Gastrocnemius medialis (tissue), 4 donors: ENCODE results near the gene FLG2. TPM values are rescaled to one million over a fixed set of nuclear protein-coding genes. Genes with fewer than 3 reads are reported as not detected.

Source experiments
- ATAC-seq, 2 donors: fragments of 150-250 bp; one replicate each; pipeline ENCODE4 v1.9.1; 2016
- DNase-seq, 2 donors: peaks; one replicate each; pipeline ENCODE4 v3.0.0-alpha.2; 2019
- H3K27ac ChIP-seq, 4 donors: fragments of 200-600 bp; sonication (generic); 1 replicate in 1 of 4; 2 replicates in 3 of 4; pipeline ENCODE4 v1.5.1; 2016 to 2018; ENCODE audit warnings: mild to moderate bottlenecking in 2 of 4, moderate library complexity in 1 of 4
- H3K27me3 ChIP-seq, 3 donors: fragments of 200-600 bp; sonication (generic) in 2 of 3; 1 replicate in 1 of 3; 2 replicates in 2 of 3; pipeline versions ENCODE4 v1.5.1 to v1.6.0; 2016 to 2019; ENCODE audit warnings: mild to moderate bottlenecking in 1 of 3, moderate library complexity in 1 of 3
- H3K36me3 ChIP-seq, 2 donors: fragments of 200-600 bp; sonication (generic) in 1 of 2; one replicate each; pipeline ENCODE4 v1.5.1; 2017 to 2018
- H3K4me1 ChIP-seq, 2 donors: fragments of 200-600 bp; sonication (generic) in 1 of 2; one replicate each; pipeline ENCODE4 v1.5.1; 2016 to 2017; ENCODE audit warnings: mild to moderate bottlenecking in 2 of 2
- H3K4me3 ChIP-seq, 4 donors: fragments of 200-600 bp; sonication (generic) in 3 of 4; 1 replicate in 1 of 4; 2 replicates in 3 of 4; pipeline ENCODE4 v1.5.1; 2016 to 2019; ENCODE audit warnings: mild to moderate bottlenecking in 2 of 4
- H3K9me3 ChIP-seq, 3 donors: fragments of 200-600 bp; sonication (generic) in 2 of 3; 1 replicate in 1 of 3; 2 replicates in 2 of 3; pipeline ENCODE4 v1.5.1; 2016 to 2019
- CTCF ChIP-seq, 5 experiments: fragments of 450-650 bp in 3 of 5; fragments of 200-600 bp in 2 of 5; sonication (generic) in 2 of 5; IDR thresholded peaks in 4 of 5; conservative IDR thresholded peaks in 1 of 5; 1 replicate in 4 of 5; 2 replicates in 1 of 5; pipeline ENCODE4 v1.5.1; 2016 to 2019; ENCODE audit warnings: antibody characterized with exemption in 5 of 5, mild to moderate bottlenecking in 3 of 5, moderate library complexity in 3 of 5
- POLR2A ChIP-seq, 2 donors: fragments of 450-650 bp; IDR thresholded peaks; one replicate each; pipeline ENCODE4 v1.6.1; 2017; ENCODE audit warnings: antibody characterized with exemption in 2 of 2, mild to moderate bottlenecking in 2 of 2, moderate library complexity in 2 of 2
- in situ Hi-C, 4 donors: fragments of 200-750 bp; cut with MboI; loops; one replicate each; pipeline versions ENCODE4 v1.15.0 to v1.8.0; 2017; ENCODE audit warnings: low sequenced_read_pairs in 4 of 4
- intact Hi-C: fragments of 100-400 bp; cut with DNase I; formaldehyde crosslinking; loops from one replicate; pipeline ENCODE4 v1.15.1; 2023; ENCODE audit warnings: low total_unique reads
- total RNA-seq, 4 donors: library from RNA; depleted of rRNA; stranded (reverse); fragments of >200 nt; gene quantifications; one replicate each; pipeline versions ENCODE4 v1.1.0 to v1.2.3, GENCODE V29; 2016

Gene FLG2
- total RNA-seq, 4 donors from 2014 or later: not detected

GRCh38 chr1:152349611-152350010 lies 10.2 kb downstream of the FLG2 start:
- TF ChIP-seq POLR2A (IDR thresholded peaks at IDR 0.05): no peak
- TF ChIP-seq CTCF (IDR thresholded peaks at IDR 0.05 in 4 of 5, conservative IDR thresholded peaks at IDR 0.05 in 1 of 5): no peak
- in situ Hi-C loops (no loop called here), intact Hi-C loops (loop anchor here (10.0 kb wide), 1 partner anchor 295 kb away; no protein-coding TSS in a partner anchor)
- Histone ChIP-seq H3K9me3 (no peaks in the 10 kb centered on the region), H3K36me3 (no peaks in the 10 kb centered on the region), H3K27ac (no peak overlapping the region), H3K27me3 (no peaks in the 10 kb centered on the region), H3K4me3 (no peak overlapping the region), H3K4me1 (no peaks in the 10 kb centered on the region)
- DNase-seq (no peak), ATAC-seq (no peak)

GRCh38 chr1:152348447-152348846 lies 11.4 kb downstream of the FLG2 start:
- in situ Hi-C loops: no loop called here
- Histone ChIP-seq H3K27me3 (no peaks in the 10 kb centered on the region), H3K9me3 (no peaks in the 10 kb centered on the region), H3K36me3 (no peaks in the 10 kb centered on the region), H3K4me3 (no peak overlapping the region), H3K27ac (no peak overlapping the region), H3K4me1 (no peaks in the 10 kb centered on the region)
- intact Hi-C loops: loop anchor here (10.0 kb wide), 1 partner anchor 294 kb away; no protein-coding TSS in a partner anchor
- TF ChIP-seq CTCF (IDR thresholded peaks at IDR 0.05 in 4 of 5, conservative IDR thresholded peaks at IDR 0.05 in 1 of 5) (no peak), POLR2A (IDR thresholded peaks at IDR 0.05) (no peak)
- ATAC-seq: no peak
- DNase-seq: no peak

- Histone ChIP-seq H3K27ac (no peak overlapping the region), H3K27me3 (no peaks in the 10 kb centered on the region), H3K9me3 (no peaks in the 10 kb centered on the region), H3K36me3 (no peaks in the 10 kb centered on the region), H3K4me1 (no peaks in the 10 kb centered on the region), H3K4me3 (no peak overlapping the region)
- ATAC-seq (no peak), DNase-seq (no peak)
- in situ Hi-C loops (no loop called here), intact Hi-C loops (loop anchor here (10.0 kb wide), 1 partner anchor 292 kb away; no protein-coding TSS in a partner anchor)
- peak in 4 of 5 experiments; percentile 10 to 54 (median 46) for TF ChIP-seq CTCF (IDR thresholded peaks at IDR 0.05 in 4 of 5, conservative IDR thresholded peaks at IDR 0.05 in 1 of 5)
- no peak for TF ChIP-seq POLR2A (IDR thresholded peaks at IDR 0.05)
Measured at GRCh38 chr1:152347116-152347728, 12.6 kb downstream of the FLG2 start.

GRCh38 chr1:152344438-152344837 lies 15.4 kb downstream of the FLG2 start:
- Histone ChIP-seq H3K4me1 (no peaks in the 10 kb centered on the region), H3K27me3 (no peaks in the 10 kb centered on the region), H3K4me3 (no peak overlapping the region), H3K9me3 (no peaks in the 10 kb centered on the region), H3K27ac (no peak overlapping the region), H3K36me3 (no peaks in the 10 kb centered on the region)
- ATAC-seq (no peak), DNase-seq (no peak)
- intact Hi-C loops (loop anchor here (10.0 kb wide), 1 partner anchor 290 kb away; no protein-coding TSS in a partner anchor), in situ Hi-C loops (no loop called here)
- TF ChIP-seq CTCF (IDR thresholded peaks at IDR 0.05 in 4 of 5, conservative IDR thresholded peaks at IDR 0.05 in 1 of 5) (no peak), POLR2A (IDR thresholded peaks at IDR 0.05) (no peak)
